Stimulated activated CD8-positive, alpha-beta memory T cell treated with anti-CD3 and anti-CD28 coated beads, Interleukin-2, amount 100 ng/mL, for 1 hour (primary cell): Measurements from ENCODE around the gene TMEM144.

Source experiments
- DNase-seq, 2 donors: peaks; one replicate each; pipeline ENCODE4 v3.0.0-alpha.2; 2020; ENCODE audit warnings: low read depth in 2 of 2

The TMEM144 gene

DNA sequence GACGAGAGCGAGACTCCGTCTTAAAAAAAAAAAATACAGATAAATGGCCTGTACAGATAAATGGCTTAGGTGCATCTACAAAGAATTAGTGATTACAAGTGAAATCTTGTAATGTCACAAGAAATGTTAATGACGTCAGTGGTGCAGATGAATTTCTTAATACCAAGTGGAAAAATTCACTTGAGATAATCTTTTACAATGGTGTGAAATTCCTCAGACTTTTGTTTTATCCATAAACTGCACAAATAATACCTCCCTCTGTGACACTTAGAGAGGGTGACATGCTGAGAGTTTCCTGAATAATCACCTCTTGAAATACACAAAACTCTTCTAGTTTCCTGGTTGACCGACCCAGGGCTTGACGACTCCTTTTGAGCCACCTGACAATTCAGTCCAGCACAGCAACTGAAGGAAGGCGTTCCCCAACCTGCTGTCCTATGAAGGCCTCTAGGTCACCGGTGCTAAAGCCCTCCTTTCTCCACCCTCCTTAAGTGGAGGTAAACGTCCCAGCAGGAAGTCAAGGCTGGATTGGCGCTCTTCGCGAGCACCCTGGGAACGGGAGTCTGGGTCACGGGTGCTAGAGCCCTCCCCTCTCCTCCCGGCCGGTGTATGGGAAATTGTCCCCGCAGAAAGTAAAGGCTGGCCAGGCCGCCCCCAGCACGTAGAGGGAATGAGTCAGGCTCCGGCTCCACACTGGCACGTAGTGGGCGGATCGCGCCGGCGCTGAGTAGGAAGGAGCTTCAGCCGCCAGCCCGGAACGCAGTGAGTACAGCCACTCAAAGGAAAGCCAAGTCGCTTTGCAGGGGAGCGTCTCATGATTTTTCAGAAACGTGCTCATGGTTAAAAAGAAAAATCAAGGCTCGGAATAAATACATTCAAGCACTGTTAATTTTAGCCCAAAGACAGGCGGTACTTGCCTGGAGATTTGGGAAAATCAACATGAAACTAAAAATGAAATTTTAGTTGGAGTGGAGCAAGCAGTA is at the start of gene TMEM144:
TMEM144 (plus strand) TSS at position 662 of the 983 bp plus-strand sequence. CDS start 2,182 bp downstream, outside the sequence.
- DNase-seq: no peak

DNA sequence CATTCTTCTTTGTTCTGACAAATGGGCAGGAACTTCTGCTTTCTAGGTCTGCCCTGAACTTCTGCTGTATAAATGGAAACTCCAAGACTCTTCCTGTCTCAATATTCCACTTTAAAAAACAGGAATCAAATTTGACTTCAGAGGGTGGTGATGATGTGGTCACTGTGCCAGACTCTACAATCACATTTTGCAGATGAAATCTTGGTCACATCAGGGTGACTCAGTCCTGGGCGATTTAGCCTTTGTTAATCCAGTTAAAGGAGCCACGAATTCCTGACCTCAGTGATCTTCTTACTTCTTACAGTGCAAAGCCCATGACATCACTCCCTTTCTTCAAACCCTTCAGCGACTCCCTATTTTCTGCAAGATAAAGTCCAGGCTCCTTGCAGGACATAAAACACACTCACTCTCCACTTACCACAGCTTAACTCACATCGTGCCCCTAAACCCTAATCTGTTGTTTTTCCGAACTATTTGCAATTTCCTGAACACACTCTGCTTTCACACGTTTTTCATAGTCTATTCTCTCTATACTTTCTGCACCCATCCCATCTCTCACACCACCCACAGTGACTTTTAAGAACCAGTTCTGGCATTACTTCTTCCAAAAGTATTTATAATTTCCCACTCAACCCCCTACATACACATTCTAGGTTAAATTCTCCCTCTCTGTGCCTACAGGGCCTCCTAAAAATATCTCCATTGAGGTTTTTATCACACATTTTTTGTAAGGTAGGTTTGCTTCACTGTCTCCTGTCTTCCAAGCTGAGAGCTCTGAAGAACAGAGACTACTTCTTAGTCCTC is 48.5 kb upstream of the TMEM144 start:
- DNase-seq: no peak

DNA sequence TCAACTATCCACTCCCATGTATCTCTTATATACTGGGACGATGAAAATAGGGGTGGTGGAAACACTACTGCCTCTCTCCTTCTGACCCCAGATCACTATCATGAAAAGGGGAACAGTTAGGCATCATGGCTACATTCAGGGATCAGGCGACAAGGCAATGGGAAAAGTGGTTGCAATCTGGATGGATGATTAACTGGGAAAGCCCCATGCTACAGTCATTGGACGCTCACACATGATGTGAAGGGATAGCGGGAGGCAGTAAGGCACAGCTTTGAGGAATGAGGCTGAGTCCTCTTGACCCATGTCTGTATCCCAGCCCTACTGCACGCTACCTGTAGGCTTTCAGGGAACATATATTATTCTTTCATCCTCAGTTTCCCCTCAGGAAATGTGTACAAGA is 47.7 kb upstream of the TMEM144 start:
- no peak for DNase-seq

DNA sequence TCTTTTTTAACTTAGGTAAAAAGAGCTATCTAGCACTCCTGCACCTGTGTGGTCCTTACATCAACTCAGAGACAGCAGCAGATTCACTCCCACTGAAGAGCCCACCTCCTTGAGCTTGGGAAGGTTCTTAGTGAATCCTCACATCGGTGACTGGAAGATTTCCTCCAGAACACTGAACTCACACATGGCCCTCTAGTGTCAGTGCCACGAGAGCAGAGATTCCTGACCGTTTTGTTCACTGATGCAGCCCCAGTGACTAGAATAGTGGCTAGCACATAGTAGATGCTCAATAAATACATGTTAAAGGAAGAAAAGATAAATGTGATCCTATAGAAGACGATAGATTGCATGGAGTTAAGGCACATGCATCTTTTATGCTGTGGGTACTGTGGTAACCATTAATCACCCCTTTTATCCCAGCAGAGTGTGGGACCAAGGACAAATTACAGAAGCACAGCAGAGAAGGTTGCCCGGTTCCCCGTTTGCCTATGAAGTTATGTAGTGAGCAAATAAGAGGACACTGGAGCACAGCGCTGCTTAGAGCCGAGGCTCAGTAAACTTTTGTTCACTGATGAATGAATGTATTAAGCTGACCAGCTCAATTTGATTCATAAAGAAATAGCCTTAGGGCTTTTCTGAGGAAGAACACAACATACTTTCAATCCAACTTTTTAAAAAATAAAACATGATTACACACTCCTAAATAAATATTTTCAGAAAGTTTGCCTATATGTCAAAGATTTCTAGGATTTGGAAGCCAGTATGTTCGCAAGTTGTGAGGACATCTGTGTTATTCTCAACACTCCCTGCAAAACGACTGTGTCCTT is 46.1 kb upstream of the TMEM144 start:
- DNase-seq: no peak

DNA sequence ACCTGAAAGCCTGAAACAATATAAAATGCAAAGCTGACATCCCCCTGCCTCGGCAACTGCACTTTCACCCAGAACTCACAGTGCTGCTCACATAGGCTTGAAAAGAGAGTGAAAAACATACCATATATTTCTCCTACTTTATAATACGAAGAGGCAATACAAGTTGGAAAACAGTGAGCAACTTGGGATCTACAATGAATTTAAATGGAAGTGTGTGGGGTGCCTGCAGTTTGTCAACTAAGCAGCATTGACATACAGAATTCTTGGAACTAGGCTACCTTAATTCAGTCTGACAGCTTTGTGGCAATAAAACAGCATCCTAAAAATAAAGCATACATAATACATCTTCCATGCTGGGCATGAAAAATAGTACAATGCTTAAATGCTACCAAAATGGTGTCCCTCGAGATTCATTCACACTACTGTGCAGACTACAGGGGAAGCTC is 45.5 kb upstream of the TMEM144 start:
- DNase-seq: no peak

DNA sequence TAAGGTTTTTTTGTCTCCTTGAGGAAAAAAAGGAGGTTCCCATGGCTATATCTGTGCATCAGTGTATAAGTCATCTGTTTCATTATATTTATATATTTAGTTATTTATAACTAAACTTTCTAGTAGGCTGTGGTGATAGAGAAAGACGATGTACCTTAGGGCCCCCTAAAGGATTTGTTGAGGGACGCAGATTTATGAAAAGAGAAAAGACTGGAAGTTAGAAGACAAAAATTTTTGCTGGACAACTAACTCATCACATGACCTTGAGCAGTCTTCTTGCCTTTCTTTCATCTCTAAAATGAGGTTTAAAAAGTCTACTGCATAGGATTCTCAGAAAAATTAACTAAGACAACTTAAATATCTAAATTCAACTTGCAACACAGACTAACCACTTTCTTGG is 43.6 kb upstream of the TMEM144 start:
- DNase-seq: no peak

DNA sequence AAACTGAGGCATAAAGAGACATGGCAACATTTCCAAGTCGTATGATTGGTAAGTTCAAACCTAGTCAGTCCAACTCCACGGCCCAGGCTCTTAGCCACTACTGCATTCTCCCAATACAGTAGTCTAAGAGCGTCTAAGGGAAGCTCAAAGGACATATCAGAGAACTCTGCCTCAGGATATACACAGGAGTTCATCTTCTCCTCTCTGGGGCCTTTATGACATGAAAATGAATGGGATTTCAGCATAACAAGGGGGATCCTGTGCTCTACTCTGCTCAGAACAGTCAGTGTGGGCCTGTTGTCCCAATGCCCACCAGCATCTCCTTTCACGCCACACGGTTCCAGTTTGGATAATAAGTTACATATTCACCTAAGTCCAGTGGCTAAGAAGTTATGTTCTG is 41.7 kb upstream of the TMEM144 start:
- no peak for DNase-seq

DNA sequence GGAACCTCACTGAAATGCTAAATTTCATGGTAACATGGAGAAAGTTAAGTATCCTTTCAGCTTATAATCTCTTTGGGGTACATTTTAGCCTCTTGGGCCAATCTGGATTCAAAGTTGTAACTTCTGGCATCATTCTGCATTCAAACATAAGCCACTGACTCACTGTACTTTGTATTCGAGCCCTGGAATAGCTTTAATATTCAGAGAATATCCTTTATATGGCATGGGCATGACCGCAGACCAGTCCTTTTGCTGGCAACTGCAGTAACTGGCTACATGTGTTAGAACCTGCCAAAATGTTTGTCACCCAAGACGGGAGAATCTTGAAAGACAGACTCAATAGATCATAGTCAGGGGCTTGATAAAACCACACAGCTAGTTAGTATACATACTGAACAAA is 40.8 kb upstream of the TMEM144 start:
- no peak for DNase-seq

DNA sequence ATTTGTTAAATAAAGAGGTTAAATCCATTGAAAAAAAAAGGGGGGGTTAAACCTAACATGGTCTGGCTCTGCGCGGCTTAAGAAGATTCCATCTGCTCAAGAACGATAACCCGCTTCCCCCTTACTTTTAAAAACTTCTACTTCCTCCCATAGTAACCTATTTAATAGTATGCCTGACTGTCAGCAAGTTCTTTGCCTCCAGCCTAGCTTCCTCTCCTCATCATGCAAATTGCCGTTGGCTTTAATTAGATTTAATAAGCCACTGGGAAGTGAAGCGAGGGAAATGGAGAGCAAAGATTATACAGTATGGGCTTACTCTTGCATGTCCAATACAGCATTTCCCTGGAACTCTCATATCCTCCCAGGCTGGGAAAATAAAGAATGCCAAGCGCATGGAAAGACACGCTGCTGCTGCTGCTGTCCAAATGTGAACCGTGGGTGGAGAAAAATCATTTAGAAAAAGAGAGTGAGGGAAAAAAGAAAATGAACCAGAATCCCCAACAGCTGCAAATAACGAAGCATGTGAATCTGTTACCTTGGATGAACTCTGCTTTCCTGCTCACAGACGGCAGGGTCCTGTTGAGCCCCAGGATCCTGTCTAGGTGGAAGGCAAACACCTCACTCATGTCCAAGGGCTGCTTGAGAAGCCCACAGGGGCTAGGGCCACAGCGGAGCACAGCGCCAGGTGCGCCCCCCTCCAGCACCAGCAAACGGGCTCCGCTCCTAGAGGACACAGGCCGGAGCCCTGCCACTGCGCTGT is 40.2 kb upstream of the TMEM144 start:
- no peak for DNase-seq

DNA sequence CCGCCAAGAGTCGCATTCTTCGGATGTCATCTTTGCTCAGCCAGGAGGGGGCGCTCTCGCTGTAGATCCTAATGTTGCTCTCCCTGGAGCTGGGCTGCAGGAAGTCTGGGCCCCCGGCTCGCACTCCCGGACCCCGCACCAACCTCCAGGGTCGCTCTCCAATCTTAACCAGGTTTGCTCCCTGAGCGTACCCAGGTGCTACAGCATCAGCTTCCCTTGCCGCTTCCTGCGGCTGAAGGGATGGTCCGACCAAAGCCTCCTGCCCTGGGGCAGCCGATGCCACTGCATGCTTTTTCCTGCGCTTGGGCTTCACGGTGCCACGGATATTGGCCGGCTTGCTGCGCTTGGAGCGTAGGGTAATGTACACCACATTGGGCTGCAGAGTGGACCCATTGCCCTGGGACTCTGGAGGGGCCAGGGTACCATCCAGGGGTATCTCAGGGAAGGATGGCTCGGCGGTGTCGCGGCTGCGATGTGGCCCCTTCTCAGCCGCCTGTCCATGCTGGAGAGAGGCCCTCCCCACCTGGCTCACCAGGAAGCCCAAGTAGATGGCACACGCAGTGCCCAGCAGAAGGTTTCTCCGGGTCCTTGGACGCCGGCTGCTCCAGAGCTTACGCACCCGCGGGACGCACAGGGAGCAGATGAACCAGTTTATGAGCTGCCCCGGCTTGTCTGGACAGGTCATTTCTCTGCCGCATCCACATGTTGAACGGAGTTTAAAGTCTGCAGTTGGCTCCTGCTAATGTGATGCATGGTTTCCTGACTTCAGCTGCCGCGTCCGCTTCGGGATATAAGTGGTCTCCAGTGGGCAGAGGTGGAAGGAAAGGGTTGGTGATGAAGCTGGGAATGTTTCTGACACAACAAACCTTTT is 39.4 kb upstream of the TMEM144 start:
- DNase-seq: no peak

DNA sequence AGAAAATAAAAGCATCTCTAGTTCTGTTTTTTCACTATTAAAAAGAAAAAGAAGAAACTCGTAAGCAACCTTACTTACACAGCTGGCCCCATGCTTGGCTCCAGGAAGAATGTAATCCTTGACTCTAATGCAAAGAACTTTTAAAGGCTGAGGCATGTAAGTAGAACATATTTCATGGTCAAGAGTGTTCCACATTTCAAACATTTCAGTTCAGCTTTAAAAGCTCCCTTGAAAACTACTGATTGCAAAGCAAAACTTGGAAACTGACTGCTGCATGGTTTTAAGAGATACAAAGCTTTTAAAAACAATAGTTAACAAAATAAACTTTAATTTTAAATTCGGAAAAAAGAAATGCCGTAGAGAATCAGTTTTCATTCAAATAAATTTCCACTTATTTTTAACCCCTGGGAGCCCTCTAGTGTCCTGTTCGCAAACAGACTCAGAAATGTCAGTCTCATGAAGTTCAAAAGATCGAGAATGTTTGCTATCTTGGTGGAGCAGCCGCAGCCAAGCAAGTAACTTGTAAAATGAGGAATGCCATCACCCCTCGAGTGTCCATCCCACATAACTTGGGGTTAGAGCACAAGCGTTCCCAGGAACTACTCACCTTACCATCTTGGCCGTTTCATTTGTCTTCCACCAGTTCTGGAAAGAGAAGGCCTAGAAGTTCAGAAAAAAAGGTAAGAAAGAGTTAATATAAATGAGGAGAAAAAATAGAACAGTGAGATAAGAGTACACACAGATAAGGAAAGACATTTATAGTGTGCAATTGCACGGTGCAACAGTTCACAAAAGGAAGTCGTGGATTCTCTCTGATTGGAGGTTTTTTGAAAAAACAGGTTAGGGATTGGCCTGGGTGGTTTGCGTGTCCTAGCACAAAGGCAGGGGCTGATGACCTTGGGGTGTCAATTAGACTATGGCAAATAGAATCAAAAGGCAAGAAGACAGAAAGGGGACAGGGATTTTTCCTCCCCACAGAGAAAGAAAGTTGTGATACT is 37.7 kb upstream of the TMEM144 start, which contains the start of gene GASK1B:
GASK1B (minus strand) TSS at position 765 of the 998 bp plus-strand sequence. CDS start 1,650 bp downstream, outside the sequence.
- no peak for DNase-seq

DNA sequence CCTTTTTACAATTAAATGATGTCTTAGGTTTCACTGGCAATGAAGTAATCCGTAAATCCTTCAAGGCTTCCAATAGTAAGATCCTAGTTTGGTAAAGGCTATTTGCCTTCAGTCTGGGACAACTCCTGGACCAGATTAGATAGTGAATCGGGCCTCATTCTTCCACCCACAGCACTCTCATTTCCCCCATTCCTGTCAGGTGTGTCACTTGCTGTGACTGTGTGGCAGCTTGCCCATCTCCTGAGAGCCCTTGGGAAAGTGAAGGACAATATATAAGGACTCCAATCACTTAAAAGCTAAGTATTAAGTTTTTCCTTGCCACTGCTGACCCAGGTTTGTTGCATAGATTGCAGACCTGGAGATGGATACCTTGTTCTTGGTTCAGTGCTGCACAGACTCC is 34.2 kb upstream of the TMEM144 start:
- no peak for DNase-seq

DNA sequence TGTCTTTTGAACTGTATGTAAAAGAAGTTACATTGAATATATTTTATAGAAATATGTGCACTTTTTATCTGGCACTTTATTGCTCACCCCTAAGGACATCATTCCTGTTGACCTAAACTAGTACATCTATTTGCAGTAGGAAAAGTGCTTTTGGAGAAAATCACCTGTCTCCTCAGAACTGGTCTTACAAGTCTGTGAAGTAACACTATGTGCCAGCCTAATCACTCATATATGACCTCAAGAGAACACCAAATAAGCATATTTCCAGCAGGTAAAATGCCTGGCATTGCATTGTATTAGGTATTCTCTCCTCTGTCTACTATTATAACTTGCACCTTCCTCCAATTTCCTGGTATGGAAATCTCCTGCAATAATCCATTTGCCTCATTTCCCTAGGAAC is 33.5 kb upstream of the TMEM144 start:
- DNase-seq: no peak

DNA sequence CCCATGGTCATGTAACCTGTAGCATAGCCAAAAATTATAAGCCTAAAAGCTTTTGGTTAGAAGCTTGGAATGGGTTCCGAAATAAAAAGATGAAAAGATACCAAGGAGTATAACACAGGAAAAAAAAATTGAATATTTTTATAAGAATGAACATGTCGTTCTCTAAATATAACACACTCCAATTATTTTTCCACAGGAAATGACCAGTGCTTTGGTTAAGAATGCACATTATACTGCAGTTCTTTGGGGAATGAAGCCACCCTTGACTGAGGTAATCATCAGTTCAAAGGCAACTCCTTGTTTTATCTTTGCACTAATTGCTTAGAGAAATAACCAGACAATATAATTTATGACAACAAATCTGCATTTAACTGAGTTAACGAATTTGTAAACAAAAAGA is 30.8 kb upstream of the TMEM144 start:
- no peak for DNase-seq

DNA sequence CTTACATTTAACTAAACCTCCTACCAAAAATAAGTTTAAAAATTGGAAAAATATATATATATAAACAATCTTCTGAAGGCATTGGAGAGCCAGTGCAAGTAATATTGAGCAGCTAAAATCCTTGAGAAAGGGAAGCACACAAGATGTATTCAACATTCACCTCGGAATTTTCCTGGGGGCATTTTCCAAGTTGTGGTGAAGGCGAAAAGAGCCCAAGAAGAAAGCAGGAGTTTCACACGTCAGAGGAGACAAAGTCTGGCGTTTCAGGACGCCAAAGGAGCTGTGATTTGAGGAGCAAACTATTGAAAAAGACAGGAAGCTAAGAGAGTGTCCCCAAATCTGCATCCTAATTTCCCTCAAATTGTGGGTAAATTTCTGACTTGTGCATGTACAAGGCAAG is 28.4 kb upstream of the TMEM144 start:
- no peak for DNase-seq

DNA sequence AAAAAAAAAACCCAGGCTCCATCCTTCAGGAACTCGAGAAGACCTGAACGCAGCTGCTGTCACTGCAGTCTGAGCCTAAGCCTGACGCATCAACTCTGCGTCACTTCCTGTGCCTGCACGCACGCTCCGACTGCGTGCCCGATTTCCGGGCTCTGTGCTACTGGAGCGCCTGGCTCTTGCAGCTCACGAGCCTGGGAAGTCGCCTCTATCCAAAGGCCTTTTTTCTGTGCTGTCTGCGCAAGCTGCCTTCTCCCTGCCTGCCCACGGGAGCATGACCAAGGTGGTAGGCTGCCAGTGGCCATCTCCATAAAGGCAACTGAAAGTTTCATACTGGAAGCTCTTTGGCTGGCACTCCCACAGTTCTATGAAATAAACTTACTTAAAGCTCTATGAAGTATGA is 27.6 kb upstream of the TMEM144 start:
- DNase-seq: no peak

DNA sequence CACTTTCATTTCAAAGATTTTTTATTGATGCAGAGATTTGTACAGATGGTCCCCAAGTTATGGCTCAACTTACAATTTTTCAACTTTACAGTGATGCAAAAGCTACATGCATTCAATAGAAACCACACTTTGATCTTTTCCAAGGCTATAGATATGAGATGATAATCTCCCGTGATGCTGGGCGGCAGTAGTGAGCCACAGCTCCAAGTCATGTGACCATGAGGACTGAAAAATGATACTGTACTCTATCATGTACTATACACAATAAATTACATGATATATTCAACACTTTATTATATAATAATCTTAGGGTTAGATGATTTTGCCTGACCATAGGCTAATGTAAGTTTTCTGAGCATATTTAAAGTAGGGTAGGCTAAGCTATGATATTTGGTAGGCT is 23.5 kb upstream of the TMEM144 start:
- DNase-seq: no peak

DNA sequence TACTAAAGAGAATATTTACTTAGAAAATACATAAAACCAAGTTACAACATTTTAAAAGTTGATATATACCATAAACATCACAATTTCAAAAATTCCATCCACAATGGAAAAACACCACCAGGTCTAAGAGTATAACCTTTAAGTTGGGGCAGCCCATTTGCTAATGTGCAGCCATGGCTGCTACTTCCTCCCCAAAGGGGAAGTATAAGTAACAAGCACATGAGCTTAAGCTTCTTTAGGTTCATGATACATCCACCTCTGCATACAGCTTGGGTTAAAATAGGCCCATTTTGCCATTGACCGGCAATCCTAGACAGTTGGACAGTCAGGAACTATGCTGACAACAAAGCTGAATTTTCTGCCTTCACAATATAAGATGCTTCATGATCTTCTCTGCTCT is 20.9 kb upstream of the TMEM144 start:
- DNase-seq: no peak

DNA sequence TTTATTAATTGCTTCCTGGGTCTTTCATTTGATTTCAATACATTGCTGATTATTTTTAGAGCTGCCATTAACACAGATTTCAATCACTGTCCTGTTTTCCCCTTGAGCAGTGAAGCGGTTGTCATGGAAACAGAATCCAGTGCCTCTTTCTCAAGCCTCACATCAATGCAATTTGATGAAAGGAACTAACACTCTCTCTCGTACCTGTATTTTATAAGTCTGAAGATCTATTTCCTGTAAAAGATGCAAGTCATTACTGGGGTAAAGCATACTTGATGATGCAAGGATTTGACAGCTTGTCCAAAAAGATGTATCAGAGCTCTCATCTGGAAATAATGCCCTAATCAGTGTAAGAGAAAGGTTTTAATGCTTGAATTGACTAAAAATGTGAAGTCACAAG is 19.6 kb upstream of the TMEM144 start:
- DNase-seq: no peak
